ENCODE results near the gene PTAFR. TPM values are rescaled to one million over a fixed set of nuclear protein-coding genes. Genes with fewer than 3 reads are reported as not detected.

Gene PTAFR
- total RNA-seq, 6 experiments from 2014 or later = 0.90 to 5.2 (median 1.9) TPM

DNA sequence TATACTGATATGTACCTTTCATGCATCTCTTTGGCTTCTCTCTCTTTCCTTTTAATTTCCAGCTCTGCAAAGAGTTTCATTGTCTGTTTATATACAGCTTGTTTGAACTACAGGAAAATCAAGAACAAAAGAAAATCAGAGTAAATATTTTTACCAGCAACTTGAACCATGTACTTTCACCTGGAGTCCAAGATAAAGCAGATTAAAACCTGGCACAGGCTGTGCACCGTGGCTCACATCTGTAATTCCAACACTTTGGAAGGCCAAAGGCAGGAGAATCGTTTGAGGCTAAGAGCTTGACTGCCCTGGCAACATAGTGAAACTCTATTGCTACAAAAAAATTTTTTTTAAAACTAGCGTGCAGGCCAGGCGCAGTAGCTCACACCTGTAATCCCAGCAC lies 28.8 kb upstream of the PTAFR start:
- peak; percentile 77 to 91 (median 88) for ATAC-seq
- no peaks in the 10 kb centered on the region for H3K27me3 ChIP-seq
- peak in 1 of 3 donors; percentile 60 for DNase-seq

DNA sequence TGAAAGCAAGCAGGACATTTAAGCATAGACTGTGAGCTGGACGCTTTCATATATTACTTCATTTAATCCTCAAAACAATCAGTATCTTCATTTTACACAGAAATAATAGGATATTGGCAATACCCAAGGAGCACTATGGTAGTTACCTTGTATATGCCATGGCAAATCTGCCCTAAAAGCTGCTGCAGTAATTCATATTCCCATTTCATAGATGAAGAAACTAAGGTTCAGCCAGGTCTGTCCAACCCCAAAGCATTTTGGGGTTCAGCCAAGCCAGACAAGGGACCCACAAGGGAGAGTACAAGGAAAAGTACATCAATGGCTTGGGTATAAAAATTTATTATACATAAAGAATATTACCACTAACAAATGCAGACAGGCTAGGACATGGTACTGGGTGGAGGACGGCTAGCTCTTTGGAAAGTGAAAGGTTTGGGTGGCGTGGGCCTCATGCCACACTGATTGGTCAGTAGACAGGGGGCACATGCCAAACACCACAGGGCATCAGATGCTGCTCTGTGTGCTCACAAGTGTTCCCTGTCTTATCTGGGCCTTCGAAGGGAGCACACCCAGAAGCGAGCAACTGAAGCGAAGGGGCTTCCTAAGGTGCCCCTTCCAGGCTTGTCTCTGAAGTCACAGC lies 23.9 kb upstream of the PTAFR start:
- ATAC-seq = no peak
- intact Hi-C loops (cut with DNase I) = loop anchor here in 1 of 2 donors (10.0 kb wide), 1 partner anchor 106 kb away; no protein-coding TSS in a partner anchor

More for the DNA sequence above, 28.8 kb upstream of the PTAFR start:
- H3K4me1 ChIP-seq = peaks cover 0 to 21% (median 8%) of the 10 kb centered on the region in 4 donors
- no peak overlapping the region for H3K4me3 ChIP-seq
- TF ChIP-seq POLR2A (IDR thresholded peaks at IDR 0.05) = no peak
- no peaks in the 10 kb centered on the region for H3K9me3 ChIP-seq
- intact Hi-C loops (cut with DNase I) = loop anchor here in 1 of 2 donors (10.0 kb wide), 1 partner anchor 110 kb away; no protein-coding TSS in a partner anchor
- WGBS (ENCODE audit: insufficient coverage, low coverage, low lambda C conversion rate, missing lambda C conversion rate) = 11% methylated on average over 3 of the region's 4 CpGs
- peaks cover 0 to 57% (median 33%) of the 10 kb centered on the region in 4 donors for H3K36me3 ChIP-seq
- peak overlapping the region in 2 of 3 donors; percentile 35 to 56 for H3K27ac ChIP-seq

DNA sequence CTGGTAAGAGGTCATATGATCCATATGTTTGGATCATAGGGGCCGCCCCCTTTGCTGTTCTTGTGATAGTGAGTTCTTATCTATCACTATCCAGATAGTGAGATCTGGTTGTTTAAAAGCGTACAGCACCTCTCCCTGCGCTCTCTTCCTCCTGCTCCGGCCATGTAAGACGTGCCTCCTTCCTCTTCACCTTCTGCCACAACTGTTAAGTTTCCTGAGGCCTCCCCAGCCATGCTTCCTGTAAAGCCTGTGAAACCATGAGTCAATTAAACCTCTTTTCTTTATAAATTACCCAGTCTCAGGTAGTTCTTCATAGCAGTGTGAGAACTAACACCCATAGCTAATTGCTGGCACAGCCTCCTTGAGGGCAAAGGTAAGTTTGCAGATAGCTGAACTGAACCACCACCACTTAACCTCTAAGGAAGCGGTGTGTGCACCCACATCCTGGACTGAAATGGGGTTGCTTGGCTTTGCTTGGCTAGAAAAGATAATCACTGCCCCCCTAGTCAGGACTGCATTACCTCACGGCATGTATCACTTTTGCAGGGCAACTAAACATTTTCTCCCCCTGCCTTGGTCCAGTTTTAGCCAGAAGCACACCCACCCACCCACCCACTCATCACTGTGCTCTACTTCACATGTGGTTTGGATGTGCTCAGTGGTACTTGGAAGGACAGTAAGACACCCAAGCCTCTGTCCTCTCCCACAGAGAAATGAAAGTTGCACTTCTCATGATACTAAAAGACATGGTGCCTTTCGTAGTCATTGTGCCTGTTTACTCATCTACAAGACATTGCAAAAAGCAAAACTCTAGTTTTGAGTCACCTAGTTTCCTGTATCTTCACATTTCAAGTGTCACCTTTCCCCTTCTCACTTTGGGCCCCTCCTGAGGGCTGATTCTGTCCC lies 23.1 kb upstream of the PTAFR start:
- Histone ChIP-seq H3K4me1 (peaks cover 0 to 22% (median under 1%) of the 10 kb centered on the region in 4 donors), H3K4me3 (no peak overlapping the region), H3K27ac (no peak overlapping the region), H3K36me3 (peaks cover 6 to 48% (median 35%) of the 10 kb centered on the region in 4 donors), H3K9me3 (no peaks in the 10 kb centered on the region), H3K27me3 (no peaks in the 10 kb centered on the region)
- TF ChIP-seq POLR2A (IDR thresholded peaks at IDR 0.05) = no peak
- TF ChIP-seq, protein P1, sequence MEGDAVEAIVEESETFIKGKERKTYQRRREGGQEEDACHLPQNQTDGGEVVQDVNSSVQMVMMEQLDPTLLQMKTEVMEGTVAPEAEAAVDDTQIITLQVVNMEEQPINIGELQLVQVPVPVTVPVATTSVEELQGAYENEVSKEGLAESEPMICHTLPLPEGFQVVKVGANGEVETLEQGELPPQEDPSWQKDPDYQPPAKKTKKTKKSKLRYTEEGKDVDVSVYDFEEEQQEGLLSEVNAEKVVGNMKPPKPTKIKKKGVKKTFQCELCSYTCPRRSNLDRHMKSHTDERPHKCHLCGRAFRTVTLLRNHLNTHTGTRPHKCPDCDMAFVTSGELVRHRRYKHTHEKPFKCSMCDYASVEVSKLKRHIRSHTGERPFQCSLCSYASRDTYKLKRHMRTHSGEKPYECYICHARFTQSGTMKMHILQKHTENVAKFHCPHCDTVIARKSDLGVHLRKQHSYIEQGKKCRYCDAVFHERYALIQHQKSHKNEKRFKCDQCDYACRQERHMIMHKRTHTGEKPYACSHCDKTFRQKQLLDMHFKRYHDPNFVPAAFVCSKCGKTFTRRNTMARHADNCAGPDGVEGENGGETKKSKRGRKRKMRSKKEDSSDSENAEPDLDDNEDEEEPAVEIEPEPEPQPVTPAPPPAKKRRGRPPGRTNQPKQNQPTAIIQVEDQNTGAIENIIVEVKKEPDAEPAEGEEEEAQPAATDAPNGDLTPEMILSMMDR (IDR thresholded peaks at IDR 0.05) = no peak
- WGBS (ENCODE audit: insufficient coverage, low coverage, low lambda C conversion rate, missing lambda C conversion rate) = 71% methylated on average over 6 of the region's 8 CpGs
- intact Hi-C loops (cut with DNase I) = loop anchor here (10.0 kb wide), 1 partner anchor 105 kb away; no protein-coding TSS in a partner anchor
- peak in 1 of 3 donors; percentile 38 for DNase-seq
- peak; percentile 31 to 60 (median 50) for ATAC-seq

More for the DNA sequence above, 23.9 kb upstream of the PTAFR start:
- Histone ChIP-seq H3K27ac (no peak overlapping the region), H3K36me3 (peaks cover 6 to 48% (median 37%) of the 10 kb centered on the region in 4 donors), H3K27me3 (no peaks in the 10 kb centered on the region), H3K4me1 (peaks cover 0 to 28% (median 4%) of the 10 kb centered on the region in 4 donors), H3K4me3 (no peak overlapping the region), H3K9me3 (no peaks in the 10 kb centered on the region)
- TF ChIP-seq, protein P1 (IDR thresholded peaks at IDR 0.05) = no peak
- no peak for TF ChIP-seq POLR2A (IDR thresholded peaks at IDR 0.05)
- WGBS (ENCODE audit: insufficient coverage, low coverage, low lambda C conversion rate, missing lambda C conversion rate) = 84% methylated on average over 3 of the region's 6 CpGs
- peak in 1 of 3 donors; percentile 27 for DNase-seq

DNA sequence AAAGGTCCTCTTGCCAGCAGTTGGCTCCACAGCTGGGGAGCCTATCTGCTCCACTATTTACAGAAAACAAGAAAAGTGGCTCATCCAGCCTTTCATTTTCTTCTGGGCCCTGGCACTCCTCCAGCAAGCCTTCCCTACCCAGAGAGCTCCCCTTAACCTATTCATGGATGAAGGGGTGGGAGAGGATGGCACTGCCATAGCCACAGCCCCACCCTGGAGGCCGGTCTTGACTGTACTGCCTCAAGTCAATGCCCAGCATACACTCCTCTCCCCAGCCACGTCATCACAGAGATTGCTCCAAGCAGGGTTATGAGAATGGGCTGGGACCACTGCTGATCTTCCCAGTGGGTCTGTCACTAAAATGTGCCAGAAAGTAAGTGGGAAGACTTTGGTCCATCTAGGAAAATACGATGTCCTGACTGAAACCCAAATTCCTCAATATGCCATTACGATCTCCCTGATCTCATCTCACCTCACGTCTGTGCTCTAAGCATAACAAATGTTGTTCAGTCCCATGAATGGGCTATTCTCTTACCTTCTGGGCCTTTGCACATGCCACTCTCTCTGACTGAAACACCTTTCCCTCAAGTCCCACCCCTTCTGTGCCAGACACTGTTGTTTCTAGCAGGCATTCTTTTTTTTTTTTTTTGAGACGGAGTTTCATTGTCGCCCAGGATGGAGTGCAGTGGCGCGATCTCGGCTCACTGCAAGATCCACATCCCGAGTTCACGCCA lies 21.4 kb upstream of the PTAFR start:
- no peak overlapping the region for H3K27ac ChIP-seq
- 92% methylated on average over 10 of the region's 12 CpGs for WGBS (ENCODE audit: insufficient coverage, low coverage, low lambda C conversion rate, missing lambda C conversion rate)
- TF ChIP-seq, protein P1 (IDR thresholded peaks at IDR 0.05) = no peak
- no peak for TF ChIP-seq POLR2A (IDR thresholded peaks at IDR 0.05)
- H3K27me3 ChIP-seq = no peaks in the 10 kb centered on the region
- H3K4me3 ChIP-seq = no peak overlapping the region
- ATAC-seq (no peak), DNase-seq (peak in 1 of 3 donors; percentile 33)
- H3K36me3 ChIP-seq = peaks cover 6 to 35% (median 23%) of the 10 kb centered on the region in 4 donors
- H3K4me1 ChIP-seq = peaks cover 0 to 19% (median 0%) of the 10 kb centered on the region in 4 donors
- H3K9me3 ChIP-seq = no peaks in the 10 kb centered on the region
- intact Hi-C loops (cut with DNase I) = loop anchor here in 1 of 2 donors (10.0 kb wide), 1 partner anchor 103 kb away; no protein-coding TSS in a partner anchor

Measured in right lobe of liver (tissue), 6 donors.